ENCODE measurements around the gene SOX4. TPM values are rescaled to one million over a fixed set of nuclear protein-coding genes. Genes with fewer than 3 reads are reported as not detected.

Gene SOX4
- total RNA-seq, 2 donors from 2014 or later = 41.7 to 44.1 TPM

DNA sequence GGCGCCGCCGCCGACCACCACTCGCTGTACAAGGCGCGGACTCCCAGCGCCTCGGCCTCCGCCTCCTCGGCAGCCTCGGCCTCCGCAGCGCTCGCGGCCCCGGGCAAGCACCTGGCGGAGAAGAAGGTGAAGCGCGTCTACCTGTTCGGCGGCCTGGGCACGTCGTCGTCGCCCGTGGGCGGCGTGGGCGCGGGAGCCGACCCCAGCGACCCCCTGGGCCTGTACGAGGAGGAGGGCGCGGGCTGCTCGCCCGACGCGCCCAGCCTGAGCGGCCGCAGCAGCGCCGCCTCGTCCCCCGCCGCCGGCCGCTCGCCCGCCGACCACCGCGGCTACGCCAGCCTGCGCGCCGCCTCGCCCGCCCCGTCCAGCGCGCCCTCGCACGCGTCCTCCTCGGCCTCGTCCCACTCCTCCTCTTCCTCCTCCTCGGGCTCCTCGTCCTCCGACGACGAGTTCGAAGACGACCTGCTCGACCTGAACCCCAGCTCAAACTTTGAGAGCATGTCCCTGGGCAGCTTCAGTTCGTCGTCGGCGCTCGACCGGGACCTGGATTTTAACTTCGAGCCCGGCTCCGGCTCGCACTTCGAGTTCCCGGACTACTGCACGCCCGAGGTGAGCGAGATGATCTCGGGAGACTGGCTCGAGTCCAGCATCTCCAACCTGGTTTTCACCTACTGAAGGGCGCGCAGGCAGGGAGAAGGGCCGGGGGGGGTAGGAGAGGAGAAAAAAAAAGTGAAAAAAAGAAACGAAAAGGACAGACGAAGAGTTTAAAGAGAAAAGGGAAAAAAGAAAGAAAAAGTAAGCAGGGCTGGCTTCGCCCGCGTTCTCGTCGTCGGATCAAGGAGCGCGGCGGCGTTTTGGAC, 2.0 kb downstream of the SOX4 start:
- DNase-seq (ENCODE audit: low spot score) = peak; percentile 48
- WGBS = under 1% methylated on average over 100 of the region's 108 CpGs
- Histone ChIP-seq H3K9me3 (no peaks in the 10 kb centered on the region), H3K36me3 (no peaks in the 10 kb centered on the region), H3K27me3 (replicated peaks; ENCODE audit: insufficient read depth) (no peaks in the 10 kb centered on the region), H3K4me3 (peak overlapping the region; percentile 73 to 79), H3K4me1 (replicated peaks) (no peaks in the 10 kb centered on the region), H3K27ac (peak overlapping the region; percentile 91)
- no peak for TF ChIP-seq POLR2A (IDR thresholded peaks at IDR 0.05)
- TF ChIP-seq, protein P1, sequence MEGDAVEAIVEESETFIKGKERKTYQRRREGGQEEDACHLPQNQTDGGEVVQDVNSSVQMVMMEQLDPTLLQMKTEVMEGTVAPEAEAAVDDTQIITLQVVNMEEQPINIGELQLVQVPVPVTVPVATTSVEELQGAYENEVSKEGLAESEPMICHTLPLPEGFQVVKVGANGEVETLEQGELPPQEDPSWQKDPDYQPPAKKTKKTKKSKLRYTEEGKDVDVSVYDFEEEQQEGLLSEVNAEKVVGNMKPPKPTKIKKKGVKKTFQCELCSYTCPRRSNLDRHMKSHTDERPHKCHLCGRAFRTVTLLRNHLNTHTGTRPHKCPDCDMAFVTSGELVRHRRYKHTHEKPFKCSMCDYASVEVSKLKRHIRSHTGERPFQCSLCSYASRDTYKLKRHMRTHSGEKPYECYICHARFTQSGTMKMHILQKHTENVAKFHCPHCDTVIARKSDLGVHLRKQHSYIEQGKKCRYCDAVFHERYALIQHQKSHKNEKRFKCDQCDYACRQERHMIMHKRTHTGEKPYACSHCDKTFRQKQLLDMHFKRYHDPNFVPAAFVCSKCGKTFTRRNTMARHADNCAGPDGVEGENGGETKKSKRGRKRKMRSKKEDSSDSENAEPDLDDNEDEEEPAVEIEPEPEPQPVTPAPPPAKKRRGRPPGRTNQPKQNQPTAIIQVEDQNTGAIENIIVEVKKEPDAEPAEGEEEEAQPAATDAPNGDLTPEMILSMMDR (IDR thresholded peaks at IDR 0.05) = peak in 1 of 4 experiments; percentile 26
- no peak for TF ChIP-seq POLR2AphosphoS5 (IDR thresholded peaks at IDR 0.05)
- intact Hi-C loops (cut with DNase I) = loop anchor here (2.0 to 10.0 kb wide), 8 partner anchors 72 to 1849 kb away; no protein-coding TSS in a partner anchor

DNA sequence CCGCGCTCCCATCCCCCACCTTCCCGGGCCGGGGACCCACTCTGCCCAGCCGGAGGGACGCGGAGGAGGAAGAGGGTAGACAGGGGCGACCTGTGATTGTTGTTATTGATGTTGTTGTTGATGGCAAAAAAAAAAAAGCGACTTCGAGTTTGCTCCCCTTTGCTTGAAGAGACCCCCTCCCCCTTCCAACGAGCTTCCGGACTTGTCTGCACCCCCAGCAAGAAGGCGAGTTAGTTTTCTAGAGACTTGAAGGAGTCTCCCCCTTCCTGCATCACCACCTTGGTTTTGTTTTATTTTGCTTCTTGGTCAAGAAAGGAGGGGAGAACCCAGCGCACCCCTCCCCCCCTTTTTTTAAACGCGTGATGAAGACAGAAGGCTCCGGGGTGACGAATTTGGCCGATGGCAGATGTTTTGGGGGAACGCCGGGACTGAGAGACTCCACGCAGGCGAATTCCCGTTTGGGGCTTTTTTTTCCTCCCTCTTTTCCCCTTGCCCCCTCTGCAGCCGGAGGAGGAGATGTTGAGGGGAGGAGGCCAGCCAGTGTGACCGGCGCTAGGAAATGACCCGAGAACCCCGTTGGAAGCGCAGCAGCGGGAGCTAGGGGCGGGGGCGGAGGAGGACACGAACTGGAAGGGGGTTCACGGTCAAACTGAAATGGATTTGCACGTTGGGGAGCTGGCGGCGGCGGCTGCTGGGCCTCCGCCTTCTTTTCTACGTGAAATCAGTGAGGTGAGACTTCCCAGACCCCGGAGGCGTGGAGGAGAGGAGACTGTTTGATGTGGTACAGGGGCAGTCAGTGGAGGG, 2.8 kb downstream of the SOX4 start:
- WGBS = under 1% methylated on average over 43 of the region's 43 CpGs
- intact Hi-C loops (cut with DNase I) = loop anchor here (2.0 to 10.0 kb wide), 8 partner anchors 71 to 1848 kb away; no protein-coding TSS in a partner anchor

DNA sequence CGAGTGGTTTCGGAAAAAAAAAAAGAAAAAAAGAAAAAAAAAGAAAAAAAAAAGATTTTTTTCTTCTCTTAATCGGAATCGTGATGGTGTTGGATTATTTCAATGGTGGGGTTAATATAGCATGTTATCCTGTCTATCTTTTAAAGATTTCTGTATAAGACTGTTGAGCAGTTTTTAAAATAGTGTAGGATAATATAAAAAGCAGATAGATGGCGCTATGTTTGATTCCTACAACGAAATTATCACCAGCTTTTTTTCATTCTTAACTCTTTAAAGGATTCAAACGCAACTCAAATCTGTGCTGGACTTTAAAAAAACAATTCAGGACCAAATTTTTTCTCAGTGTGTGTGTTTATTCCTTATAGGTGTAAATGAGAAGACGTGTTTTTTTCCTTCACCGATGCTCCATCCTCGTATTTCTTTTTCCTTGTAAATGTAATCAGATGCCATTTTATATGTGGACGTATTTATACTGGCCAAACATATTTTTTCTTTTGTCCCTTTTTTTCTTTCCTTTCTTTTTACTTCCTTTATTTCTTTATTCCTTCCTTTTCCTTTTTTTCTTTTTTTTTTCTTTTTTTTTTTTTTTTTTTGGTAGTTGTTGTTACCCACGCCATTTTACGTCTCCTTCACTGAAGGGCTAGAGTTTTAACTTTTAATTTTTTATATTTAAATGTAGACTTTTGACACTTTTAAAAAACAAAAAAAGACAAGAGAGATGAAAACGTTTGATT, 3.6 kb downstream of the SOX4 start:
- H3K27me3 ChIP-seq (replicated peaks; ENCODE audit: insufficient read depth) = no peaks in the 10 kb centered on the region
- DNase-seq (ENCODE audit: low spot score) = no peak
- H3K4me1 ChIP-seq (replicated peaks) = no peaks in the 10 kb centered on the region
- H3K27ac ChIP-seq = peak overlapping the region; percentile 91
- intact Hi-C loops (cut with DNase I) = loop anchor here (2.0 to 10.0 kb wide), 8 partner anchors 70 to 1848 kb away; no protein-coding TSS in a partner anchor
- TF ChIP-seq POLR2A (IDR thresholded peaks at IDR 0.05) (no peak), POLR2AphosphoS5 (IDR thresholded peaks at IDR 0.05) (peak; percentile 6)
- TF ChIP-seq, protein P1 (IDR thresholded peaks at IDR 0.05) = peak; percentile 16 to 77 (median 63)
- WGBS = 3% methylated on average over 14 of the region's 14 CpGs
- H3K4me3 ChIP-seq = peak overlapping the region; percentile 73 to 79
- no peaks in the 10 kb centered on the region for H3K9me3 ChIP-seq
- H3K36me3 ChIP-seq = no peaks in the 10 kb centered on the region

More for the DNA sequence above, 2.8 kb downstream of the SOX4 start:
- no peaks in the 10 kb centered on the region for H3K4me1 ChIP-seq (replicated peaks)
- no peaks in the 10 kb centered on the region for H3K9me3 ChIP-seq
- peak; percentile 22 for DNase-seq (ENCODE audit: low spot score)
- TF ChIP-seq POLR2A (IDR thresholded peaks at IDR 0.05) = peak; percentile 8
- TF ChIP-seq, protein P1 (IDR thresholded peaks at IDR 0.05) = no peak
- no peaks in the 10 kb centered on the region for H3K36me3 ChIP-seq
- H3K27me3 ChIP-seq (replicated peaks; ENCODE audit: insufficient read depth) = no peaks in the 10 kb centered on the region
- H3K27ac ChIP-seq = peak overlapping the region; percentile 91
- H3K4me3 ChIP-seq = peak overlapping the region; percentile 73 to 79

DNA sequence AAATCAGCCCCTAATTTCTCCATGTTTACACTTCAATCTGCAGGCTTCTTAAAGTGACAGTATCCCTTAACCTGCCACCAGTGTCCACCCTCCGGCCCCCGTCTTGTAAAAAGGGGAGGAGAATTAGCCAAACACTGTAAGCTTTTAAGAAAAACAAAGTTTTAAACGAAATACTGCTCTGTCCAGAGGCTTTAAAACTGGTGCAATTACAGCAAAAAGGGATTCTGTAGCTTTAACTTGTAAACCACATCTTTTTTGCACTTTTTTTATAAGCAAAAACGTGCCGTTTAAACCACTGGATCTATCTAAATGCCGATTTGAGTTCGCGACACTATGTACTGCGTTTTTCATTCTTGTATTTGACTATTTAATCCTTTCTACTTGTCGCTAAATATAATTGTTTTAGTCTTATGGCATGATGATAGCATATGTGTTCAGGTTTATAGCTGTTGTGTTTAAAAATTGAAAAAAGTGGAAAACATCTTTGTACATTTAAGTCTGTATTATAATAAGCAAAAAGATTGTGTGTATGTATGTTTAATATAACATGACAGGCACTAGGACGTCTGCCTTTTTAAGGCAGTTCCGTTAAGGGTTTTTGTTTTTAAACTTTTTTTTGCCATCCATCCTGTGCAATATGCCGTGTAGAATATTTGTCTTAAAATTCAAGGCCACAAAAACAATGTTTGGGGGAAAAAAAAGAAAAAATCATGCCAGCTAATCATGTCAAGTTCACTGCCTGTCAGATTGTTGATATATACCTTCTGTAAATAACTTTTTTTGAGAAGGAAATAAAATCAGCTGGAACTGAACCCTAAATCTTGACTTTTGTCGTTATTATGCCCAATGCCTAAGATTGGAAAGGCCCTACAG, 4.5 kb downstream of the SOX4 start:
- no peak for DNase-seq (ENCODE audit: low spot score)
- peak overlapping the region in 1 of 2 donors; percentile 91 for H3K27ac ChIP-seq
- 3% methylated on average over 14 of the region's 14 CpGs for WGBS

More for the DNA sequence above, 4.5 kb downstream of the SOX4 start:
- Histone ChIP-seq H3K4me1 (replicated peaks) (no peaks in the 10 kb centered on the region), H3K36me3 (no peaks in the 10 kb centered on the region), H3K9me3 (no peaks in the 10 kb centered on the region), H3K4me3 (peak overlapping the region; percentile 73 to 79), H3K27me3 (replicated peaks; ENCODE audit: insufficient read depth) (no peaks in the 10 kb centered on the region)
- intact Hi-C loops (cut with DNase I) = loop anchor here (2.0 to 10.0 kb wide), 8 partner anchors 69 to 1847 kb away; no protein-coding TSS in a partner anchor
- TF ChIP-seq POLR2A (IDR thresholded peaks at IDR 0.05) (no peak), POLR2AphosphoS5 (IDR thresholded peaks at IDR 0.05) (no peak)
- TF ChIP-seq, protein P1 (IDR thresholded peaks at IDR 0.05) = no peak
